ENCODE results near the gene GAS2. TPM values are rescaled to one million over a fixed set of nuclear protein-coding genes. Genes with fewer than 3 reads are reported as not detected.
"Not testable (repeated sequence)": the region's sequence is repeated elsewhere in the genome, so short reads cannot be mapped to it uniquely, and the experiment has no call there.

The GAS2 gene
- 1 to 10 TPM; 2.0 to 2.5 TPM for total RNA-seq

DNA sequence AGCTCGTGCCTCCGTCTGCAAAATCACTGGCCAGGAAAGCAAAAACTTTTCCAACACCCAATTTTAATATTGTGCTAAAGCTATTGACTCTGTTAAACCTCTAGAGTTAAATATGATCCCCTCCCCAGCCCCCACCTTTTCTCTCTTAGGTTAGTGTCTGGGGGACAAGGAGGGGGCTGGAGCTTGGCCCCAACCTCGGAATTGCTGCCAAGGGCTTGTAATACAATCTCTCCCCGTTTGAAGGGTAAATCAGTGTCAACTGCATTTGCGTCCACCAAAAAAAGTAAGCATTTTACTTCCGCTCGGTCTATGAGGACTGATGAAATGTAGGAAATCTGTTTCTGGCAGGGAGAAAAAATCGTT lies at the start of gene GAS2:
Gene GAS2 (plus strand): TSS at position 287 of the 363 bp plus-strand sequence. CDS start 8,259 bp downstream, outside the sequence.
- no peak for DNase-seq
- H3K36me3 Mint-ChIP-seq (ENCODE audit: insufficient read depth in 2 of 2), result no peaks in the 10 kb centered on the region
- ATAC-seq (replicated peaks in 1 of 2), result peak in 1 of 2 donors; percentile 13
- H3K9me3 Mint-ChIP-seq, result no peaks in the 10 kb centered on the region
- H3K27ac Mint-ChIP-seq, result no peak within 1 kb of the TSS
- H3K4me1 Mint-ChIP-seq (ENCODE audit: low read depth), result peaks cover 28% of the 10 kb centered on the region
- peaks cover 52% of the 10 kb centered on the region for H3K27me3 Mint-ChIP-seq (ENCODE audit: low read depth)
- peak within 1 kb of the TSS; percentile 82 to 87 for H3K4me3 Mint-ChIP-seq

- H3K9me3 Mint-ChIP-seq, result peaks cover 1 to 5% of the 10 kb centered on the region in 2 donors
- H3K36me3 Mint-ChIP-seq (ENCODE audit: insufficient read depth in 2 of 2), result peaks cover 3 to 10% of the 10 kb centered on the region in 2 donors
- H3K4me3 Mint-ChIP-seq, result no peak overlapping the region
- ATAC-seq (replicated peaks in 1 of 2), result no peak
- no peak for DNase-seq
- H3K27ac Mint-ChIP-seq, result no peak overlapping the region
- no peaks in the 10 kb centered on the region for H3K4me1 Mint-ChIP-seq (ENCODE audit: low read depth)
- H3K27me3 Mint-ChIP-seq (ENCODE audit: low read depth), result no peaks in the 10 kb centered on the region
Observed at GRCh38 chr11:22617868-22618267, 48.5 kb upstream of the GAS2 start.

- ATAC-seq (replicated peaks in 1 of 2), result peak; percentile 62 to 67
- Mint-ChIP-seq H3K9me3 (peaks cover under 1 to 2% of the 10 kb centered on the region in 2 donors), H3K27me3 (ENCODE audit: low read depth) (no peaks in the 10 kb centered on the region), H3K27ac (peak overlapping the region; percentile 87), H3K36me3 (ENCODE audit: insufficient read depth in 2 of 2) (peaks cover 3 to 9% of the 10 kb centered on the region in 2 donors), H3K4me1 (ENCODE audit: low read depth) (peaks cover 29% of the 10 kb centered on the region), H3K4me3 (peak overlapping the region; percentile 98 to 99)
- DNase-seq, result peak; percentile 63 to 72
Observed at GRCh38 chr11:22624742-22625447, 41.5 kb upstream of the GAS2 start.

GRCh38 chr11:22625448-22626287 lies 40.7 kb upstream of the GAS2 start, which contains the start of gene FANCF:
FANCF (minus strand) TSS chr11:22625823; CDS start chr11:22625810, 13 bp downstream.
- ATAC-seq (replicated peaks in 1 of 2) (peak; percentile 95), DNase-seq (peak; percentile 90 to 93)
- Mint-ChIP-seq H3K27ac (peak within 1 kb of the TSS; percentile 87), H3K4me1 (ENCODE audit: low read depth) (peaks cover 29% of the 10 kb centered on the region), H3K36me3 (ENCODE audit: insufficient read depth in 2 of 2) (peaks cover 3 to 6% of the 10 kb centered on the region in 2 donors), H3K4me3 (peak within 1 kb of the TSS; percentile 98 to 99), H3K27me3 (ENCODE audit: low read depth) (no peaks in the 10 kb centered on the region), H3K9me3 (peaks cover 0 to 1% of the 10 kb centered on the region in 2 donors)

GRCh38 chr11:22626573-22627239 lies 39.7 kb upstream of the GAS2 start:
- no peak for DNase-seq
- H3K27me3 Mint-ChIP-seq (ENCODE audit: low read depth), result no peaks in the 10 kb centered on the region
- H3K27ac Mint-ChIP-seq, result peak overlapping the region; percentile 87
- H3K9me3 Mint-ChIP-seq, result no peaks in the 10 kb centered on the region
- peak overlapping the region; percentile 98 to 99 for H3K4me3 Mint-ChIP-seq
- ATAC-seq (replicated peaks in 1 of 2), result no peak
- peaks cover 29% of the 10 kb centered on the region for H3K4me1 Mint-ChIP-seq (ENCODE audit: low read depth)
- H3K36me3 Mint-ChIP-seq (ENCODE audit: insufficient read depth in 2 of 2), result no peaks in the 10 kb centered on the region

DNA sequence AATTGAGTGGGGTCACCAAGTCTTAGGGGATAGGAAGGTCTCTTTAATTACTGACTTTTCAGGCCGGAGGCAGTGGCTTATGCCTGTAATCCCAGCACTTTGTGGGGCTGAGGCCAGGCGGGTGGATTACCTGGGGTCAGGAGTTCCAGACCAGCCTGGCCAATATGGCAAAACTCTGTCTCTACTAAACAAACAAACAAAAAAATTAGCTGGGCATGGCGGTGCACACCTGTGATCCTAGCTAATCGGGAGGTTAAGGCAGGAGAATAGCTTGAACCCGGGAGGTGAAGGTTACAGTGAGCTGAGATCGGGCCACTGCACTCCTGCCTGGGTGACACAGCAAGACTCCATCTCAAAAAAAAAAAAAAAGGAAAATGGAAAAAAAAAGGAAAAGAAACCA lies 39.0 kb upstream of the GAS2 start:
- Mint-ChIP-seq H3K27me3 (ENCODE audit: low read depth) (no peaks in the 10 kb centered on the region), H3K9me3 (no peaks in the 10 kb centered on the region), H3K27ac (no peak overlapping the region), H3K4me3 (no peak overlapping the region), H3K36me3 (ENCODE audit: insufficient read depth in 2 of 2) (no peaks in the 10 kb centered on the region), H3K4me1 (ENCODE audit: low read depth) (peaks cover 29% of the 10 kb centered on the region)
- DNase-seq, result no peak
- ATAC-seq (replicated peaks in 1 of 2), result no peak

- DNase-seq (no peak), ATAC-seq (replicated peaks in 1 of 2) (no peak)
- H3K36me3 Mint-ChIP-seq (ENCODE audit: insufficient read depth in 2 of 2), result no peaks in the 10 kb centered on the region
- H3K9me3 Mint-ChIP-seq, result no peaks in the 10 kb centered on the region
- no peaks in the 10 kb centered on the region for H3K4me1 Mint-ChIP-seq (ENCODE audit: low read depth)
- H3K27ac Mint-ChIP-seq, result no peak overlapping the region
- no peaks in the 10 kb centered on the region for H3K27me3 Mint-ChIP-seq (ENCODE audit: low read depth)
- H3K4me3 Mint-ChIP-seq, result no peak overlapping the region
Observed at GRCh38 chr11:22633354-22633902, 33.0 kb upstream of the GAS2 start.

DNA sequence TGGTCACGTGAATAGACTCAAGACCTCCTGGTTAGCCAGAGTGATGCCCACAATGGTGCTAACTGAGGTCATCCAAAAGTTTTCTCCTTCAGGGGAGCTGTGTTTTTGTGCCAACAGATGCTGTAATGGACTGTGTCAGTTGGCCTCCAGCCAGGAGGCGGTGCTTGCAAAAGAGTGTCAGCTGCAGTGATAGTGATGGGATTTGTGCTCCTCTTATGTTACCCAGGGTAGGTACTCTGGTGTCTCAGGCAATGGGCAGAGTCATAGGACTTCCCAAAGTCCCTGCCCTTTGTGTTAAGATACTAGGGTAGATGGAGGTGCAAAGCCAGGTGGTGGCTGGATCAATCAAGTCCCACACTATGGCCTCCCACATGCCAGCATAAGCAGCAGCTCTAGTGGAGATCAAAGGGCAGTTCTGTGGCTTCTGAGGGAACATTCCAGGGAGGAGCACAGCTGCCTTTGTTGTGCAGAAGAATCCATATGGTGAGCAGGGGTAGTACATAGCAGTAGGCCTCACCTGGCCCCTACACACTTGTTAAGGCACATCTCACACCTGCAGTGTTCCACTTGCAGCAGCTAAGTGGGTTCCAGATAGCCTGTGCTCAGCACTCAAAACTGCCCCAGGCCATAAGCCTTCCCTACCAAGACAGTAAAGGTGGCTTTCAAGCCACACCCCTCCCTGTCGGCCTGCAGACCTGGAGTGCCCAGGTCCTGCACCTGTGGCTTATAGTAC lies 31.3 kb upstream of the GAS2 start:
- Mint-ChIP-seq H3K27ac (no peak overlapping the region), H3K9me3 (no peaks in the 10 kb centered on the region), H3K4me1 (ENCODE audit: low read depth) (no peaks in the 10 kb centered on the region), H3K27me3 (ENCODE audit: low read depth) (no peaks in the 10 kb centered on the region), H3K4me3 (no peak overlapping the region), H3K36me3 (ENCODE audit: insufficient read depth in 2 of 2) (no peaks in the 10 kb centered on the region)
- ATAC-seq (replicated peaks in 1 of 2), result peak; percentile 26 to 41
- DNase-seq, result no peak

GRCh38 chr11:22635689-22636088 lies 30.7 kb upstream of the GAS2 start:
- Mint-ChIP-seq H3K4me3 (no peak overlapping the region), H3K27me3 (ENCODE audit: low read depth) (no peaks in the 10 kb centered on the region), H3K36me3 (ENCODE audit: insufficient read depth in 2 of 2) (no peaks in the 10 kb centered on the region), H3K9me3 (no peaks in the 10 kb centered on the region), H3K27ac (no peak overlapping the region), H3K4me1 (ENCODE audit: low read depth) (no peaks in the 10 kb centered on the region)
- ATAC-seq (replicated peaks in 1 of 2) (peak; percentile 57 to 61), DNase-seq (no peak)

DNA sequence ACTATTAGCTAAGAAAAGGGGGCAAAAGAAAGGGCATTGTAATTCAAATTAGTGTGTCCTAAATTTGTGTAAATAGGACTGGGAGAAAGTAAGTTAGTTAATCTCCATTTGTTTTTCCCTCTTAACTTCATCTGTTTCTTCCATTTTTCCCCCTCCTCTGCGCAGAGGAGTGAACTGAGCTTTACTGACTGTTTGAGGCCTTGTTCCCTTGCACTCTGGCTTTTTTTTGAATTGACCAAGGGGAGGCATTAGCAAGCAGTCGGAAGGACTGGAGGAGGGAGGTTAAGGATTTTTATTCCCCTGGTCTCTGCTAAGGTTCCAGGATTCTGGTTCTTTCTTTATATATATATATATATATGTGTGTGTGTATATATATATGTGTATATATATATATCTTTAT lies 25.5 kb upstream of the GAS2 start:
- no peaks in the 10 kb centered on the region for H3K27me3 Mint-ChIP-seq (ENCODE audit: low read depth)
- H3K4me3 Mint-ChIP-seq, result no peak overlapping the region
- H3K36me3 Mint-ChIP-seq (ENCODE audit: insufficient read depth in 2 of 2), result no peaks in the 10 kb centered on the region
- DNase-seq (no peak), ATAC-seq (replicated peaks in 1 of 2) (no peak)
- no peaks in the 10 kb centered on the region for H3K9me3 Mint-ChIP-seq
- H3K4me1 Mint-ChIP-seq (ENCODE audit: low read depth), result no peaks in the 10 kb centered on the region
- no peak overlapping the region for H3K27ac Mint-ChIP-seq

- no peak for ATAC-seq (replicated peaks in 1 of 2)
- Mint-ChIP-seq H3K36me3 (ENCODE audit: insufficient read depth in 2 of 2) (no peaks in the 10 kb centered on the region), H3K27ac (no peak overlapping the region), H3K27me3 (ENCODE audit: low read depth) (no peaks in the 10 kb centered on the region), H3K4me1 (ENCODE audit: low read depth) (no peaks in the 10 kb centered on the region), H3K4me3 (no peak overlapping the region), H3K9me3 (no peaks in the 10 kb centered on the region)
- no peak for DNase-seq
Observed at GRCh38 chr11:22641559-22641958, 24.9 kb upstream of the GAS2 start.

DNA sequence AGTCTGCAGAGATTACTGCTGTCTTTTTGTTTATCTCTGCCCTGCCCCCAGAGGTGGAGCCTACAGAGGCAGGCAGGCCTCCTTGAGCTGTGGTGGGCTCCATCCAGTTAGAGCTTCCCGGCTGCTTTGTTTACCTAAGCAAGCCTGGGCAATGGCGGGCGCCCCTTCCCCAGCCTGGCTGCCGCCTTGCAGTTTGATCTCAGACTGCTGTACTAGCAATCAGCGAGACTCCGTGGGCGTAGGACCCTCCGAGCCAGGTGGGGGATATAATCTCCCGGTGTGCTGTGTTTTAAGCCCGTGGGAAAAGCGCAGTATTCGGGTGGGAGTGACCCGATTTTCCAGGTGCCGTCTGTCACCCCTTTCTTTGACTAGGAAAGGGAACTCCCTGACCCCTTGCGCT lies 14.1 kb upstream of the GAS2 start:
- ATAC-seq (replicated peaks in 1 of 2); H3K4me3 Mint-ChIP-seq; H3K9me3 Mint-ChIP-seq; H3K27ac Mint-ChIP-seq; H3K36me3 Mint-ChIP-seq (ENCODE audit: insufficient read depth in 2 of 2); H3K27me3 Mint-ChIP-seq (ENCODE audit: low read depth); DNase-seq: not testable (repeated sequence)
- H3K4me1 Mint-ChIP-seq (ENCODE audit: low read depth), result peaks cover 13% of the 10 kb centered on the region

All from activated T-cell treated with anti-CD3 and anti-CD28 coated beads, Interleukin-2, amount 50 U/mL, for 72 hours (primary cell).